ENCODE results near the gene FRMD4A.

DNA sequence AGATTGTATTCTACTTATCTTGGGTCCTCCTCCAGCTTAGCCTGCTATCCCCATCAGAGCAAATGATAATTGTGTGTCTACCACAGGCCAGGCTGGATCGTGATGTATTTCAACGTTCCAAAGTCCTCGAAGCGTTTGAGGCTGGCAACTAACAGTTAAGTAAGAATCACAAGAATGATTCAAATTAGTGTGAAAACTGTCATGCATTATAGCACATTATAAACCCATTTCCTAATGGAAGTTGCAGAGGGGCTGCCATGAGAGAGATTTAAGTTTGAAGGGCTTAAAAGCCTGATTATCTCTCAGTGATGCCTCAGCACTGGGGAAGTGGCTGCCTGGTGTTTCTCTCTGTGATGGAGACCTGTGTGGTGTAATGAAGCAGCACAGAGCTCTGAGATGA lies 119.1 kb downstream of the FRMD4A start:
- TF ChIP-seq MAZ (IDR thresholded peaks at IDR 0.05; ENCODE audit: borderline replicate concordance, low read depth, low read length), result no peak
- TF ChIP-seq, protein P1, sequence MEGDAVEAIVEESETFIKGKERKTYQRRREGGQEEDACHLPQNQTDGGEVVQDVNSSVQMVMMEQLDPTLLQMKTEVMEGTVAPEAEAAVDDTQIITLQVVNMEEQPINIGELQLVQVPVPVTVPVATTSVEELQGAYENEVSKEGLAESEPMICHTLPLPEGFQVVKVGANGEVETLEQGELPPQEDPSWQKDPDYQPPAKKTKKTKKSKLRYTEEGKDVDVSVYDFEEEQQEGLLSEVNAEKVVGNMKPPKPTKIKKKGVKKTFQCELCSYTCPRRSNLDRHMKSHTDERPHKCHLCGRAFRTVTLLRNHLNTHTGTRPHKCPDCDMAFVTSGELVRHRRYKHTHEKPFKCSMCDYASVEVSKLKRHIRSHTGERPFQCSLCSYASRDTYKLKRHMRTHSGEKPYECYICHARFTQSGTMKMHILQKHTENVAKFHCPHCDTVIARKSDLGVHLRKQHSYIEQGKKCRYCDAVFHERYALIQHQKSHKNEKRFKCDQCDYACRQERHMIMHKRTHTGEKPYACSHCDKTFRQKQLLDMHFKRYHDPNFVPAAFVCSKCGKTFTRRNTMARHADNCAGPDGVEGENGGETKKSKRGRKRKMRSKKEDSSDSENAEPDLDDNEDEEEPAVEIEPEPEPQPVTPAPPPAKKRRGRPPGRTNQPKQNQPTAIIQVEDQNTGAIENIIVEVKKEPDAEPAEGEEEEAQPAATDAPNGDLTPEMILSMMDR (conservative IDR thresholded peaks at IDR 0.05; ENCODE audit: low read depth, low read length), result no peak
- no peak for TF ChIP-seq RCOR1 (IDR thresholded peaks at IDR 0.05; ENCODE audit: insufficient replicate concordance, low read length)
- no peak for TF ChIP-seq RAD21 (IDR thresholded peaks at IDR 0.05; ENCODE audit: low read length)
- no peak for TF ChIP-seq POLR2A (IDR thresholded peaks at IDR 0.05; ENCODE audit: low read depth, low read length)
- no peak for TF ChIP-seq SMC3 (IDR thresholded peaks at IDR 0.05; ENCODE audit: low read depth, low read length)
- no peak for TF ChIP-seq MXI1 (IDR thresholded peaks at IDR 0.05; ENCODE audit: borderline replicate concordance, low read depth, low read length)
- TF ChIP-seq CHD1 (IDR thresholded peaks at IDR 0.05; ENCODE audit: low read depth, low read length), result no peak
- no peak for TF ChIP-seq RFX5 (IDR thresholded peaks at IDR 0.05; ENCODE audit: low read depth, low read length)
- TF ChIP-seq, protein P2, sequence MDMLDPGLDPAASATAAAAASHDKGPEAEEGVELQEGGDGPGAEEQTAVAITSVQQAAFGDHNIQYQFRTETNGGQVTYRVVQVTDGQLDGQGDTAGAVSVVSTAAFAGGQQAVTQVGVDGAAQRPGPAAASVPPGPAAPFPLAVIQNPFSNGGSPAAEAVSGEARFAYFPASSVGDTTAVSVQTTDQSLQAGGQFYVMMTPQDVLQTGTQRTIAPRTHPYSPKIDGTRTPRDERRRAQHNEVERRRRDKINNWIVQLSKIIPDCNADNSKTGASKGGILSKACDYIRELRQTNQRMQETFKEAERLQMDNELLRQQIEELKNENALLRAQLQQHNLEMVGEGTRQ (IDR thresholded peaks at IDR 0.05; ENCODE audit: low read depth, low read length), result no peak
- no peak for TF ChIP-seq BHLHE40 (IDR thresholded peaks at IDR 0.05; ENCODE audit: low read depth, low read length)
- TF ChIP-seq, protein P3, sequence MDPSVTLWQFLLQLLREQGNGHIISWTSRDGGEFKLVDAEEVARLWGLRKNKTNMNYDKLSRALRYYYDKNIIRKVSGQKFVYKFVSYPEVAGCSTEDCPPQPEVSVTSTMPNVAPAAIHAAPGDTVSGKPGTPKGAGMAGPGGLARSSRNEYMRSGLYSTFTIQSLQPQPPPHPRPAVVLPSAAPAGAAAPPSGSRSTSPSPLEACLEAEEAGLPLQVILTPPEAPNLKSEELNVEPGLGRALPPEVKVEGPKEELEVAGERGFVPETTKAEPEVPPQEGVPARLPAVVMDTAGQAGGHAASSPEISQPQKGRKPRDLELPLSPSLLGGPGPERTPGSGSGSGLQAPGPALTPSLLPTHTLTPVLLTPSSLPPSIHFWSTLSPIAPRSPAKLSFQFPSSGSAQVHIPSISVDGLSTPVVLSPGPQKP (IDR thresholded peaks at IDR 0.05; ENCODE audit: borderline replicate concordance, low read depth, low read length), result no peak

All from IMR-90 (cell line).